Mononuclear cell (primary cell): ENCODE data around the gene RAD18. TPM values are rescaled to one million over a fixed set of nuclear protein-coding genes. Genes with fewer than 3 reads are reported as not detected.

Experiments
- H3K27me3 ChIP-seq: 2 replicates; pipeline ENCODE4 v1.6.0; 2011; ENCODE audit warnings: low read length, control low read depth; ENCODE audit not compliant: insufficient read depth
- H3K4me1 ChIP-seq: 2 replicates; pipeline ENCODE4 v1.5.1; 2011; ENCODE audit warnings: mild to moderate bottlenecking, low read length, control low read depth; ENCODE audit not compliant: insufficient read depth
- H3K4me3 ChIP-seq: 2 replicates; pipeline ENCODE4 v1.5.1; 2011; ENCODE audit warnings: mild to moderate bottlenecking, low read length, moderate library complexity
- H3K9me3 ChIP-seq: 2 replicates; pipeline ENCODE4 v1.5.1; 2011; ENCODE audit warnings: low read depth, mild to moderate bottlenecking, control low read depth, low read length
- total RNA-seq: library from RNA; depleted of rRNA; stranded (reverse); fragments of >200 nt; gene quantifications from one replicate; pipeline ENCODE4 v1.2.3, GENCODE V29; 2012

Gene RAD18
- total RNA-seq, 1 donor = 25.4 TPM

- no peak overlapping the region for H3K4me3 ChIP-seq
- H3K4me1 ChIP-seq = no peaks in the 10 kb centered on the region
- no peaks in the 10 kb centered on the region for H3K27me3 ChIP-seq
- H3K9me3 ChIP-seq = no peaks in the 10 kb centered on the region
These were observed 25.7 kb upstream of the RAD18 start for GRCh38 chr3:8988791-8989558.

- Histone ChIP-seq H3K9me3 (no peaks in the 10 kb centered on the region), H3K27me3 (no peaks in the 10 kb centered on the region), H3K4me3 (no peak overlapping the region), H3K4me1 (no peaks in the 10 kb centered on the region)
These were observed 25.0 kb upstream of the RAD18 start for GRCh38 chr3:8988384-8988655.

GRCh38 chr3:8987645-8988383 is 24.5 kb upstream of the RAD18 start:
- Histone ChIP-seq H3K4me3 (no peak overlapping the region), H3K27me3 (no peaks in the 10 kb centered on the region), H3K4me1 (no peaks in the 10 kb centered on the region)

GRCh38 chr3:8987226-8987625 is 24.0 kb upstream of the RAD18 start:
- no peaks in the 10 kb centered on the region for H3K27me3 ChIP-seq
- no peaks in the 10 kb centered on the region for H3K9me3 ChIP-seq
- no peaks in the 10 kb centered on the region for H3K4me1 ChIP-seq
- H3K4me3 ChIP-seq = no peak overlapping the region

More at GRCh38 chr3:8987645-8988383, 24.5 kb upstream of the RAD18 start:
- no peaks in the 10 kb centered on the region for H3K9me3 ChIP-seq

GRCh38 chr3:8986741-8987140 is 23.5 kb upstream of the RAD18 start:
- H3K9me3 ChIP-seq = no peaks in the 10 kb centered on the region
- H3K27me3 ChIP-seq = no peaks in the 10 kb centered on the region
- H3K4me3 ChIP-seq = no peak overlapping the region
- H3K4me1 ChIP-seq = no peaks in the 10 kb centered on the region

- Histone ChIP-seq H3K4me3 (no peak overlapping the region), H3K27me3 (no peaks in the 10 kb centered on the region), H3K9me3 (no peaks in the 10 kb centered on the region), H3K4me1 (no peaks in the 10 kb centered on the region)
These were observed 22.6 kb upstream of the RAD18 start for GRCh38 chr3:8985876-8986275.

GRCh38 chr3:8985411-8985831 is 22.1 kb upstream of the RAD18 start:
- no peak overlapping the region for H3K4me3 ChIP-seq
- H3K9me3 ChIP-seq = no peaks in the 10 kb centered on the region
- no peaks in the 10 kb centered on the region for H3K4me1 ChIP-seq
- no peaks in the 10 kb centered on the region for H3K27me3 ChIP-seq

- no peaks in the 10 kb centered on the region for H3K4me1 ChIP-seq
- H3K4me3 ChIP-seq = no peak overlapping the region
- no peaks in the 10 kb centered on the region for H3K27me3 ChIP-seq
- no peaks in the 10 kb centered on the region for H3K9me3 ChIP-seq
These were observed 21.3 kb upstream of the RAD18 start for GRCh38 chr3:8984526-8984925.

- Histone ChIP-seq H3K27me3 (no peaks in the 10 kb centered on the region), H3K9me3 (peaks cover 4% of the 10 kb centered on the region), H3K4me1 (no peaks in the 10 kb centered on the region), H3K4me3 (no peak overlapping the region)
These were observed 20.8 kb upstream of the RAD18 start for GRCh38 chr3:8984081-8984480.

- Histone ChIP-seq H3K4me3 (no peak overlapping the region), H3K27me3 (no peaks in the 10 kb centered on the region), H3K9me3 (peaks cover 7% of the 10 kb centered on the region), H3K4me1 (no peaks in the 10 kb centered on the region)
These were observed 20.3 kb upstream of the RAD18 start for GRCh38 chr3:8983591-8983990.

GRCh38 chr3:8983026-8983425 is 19.8 kb upstream of the RAD18 start:
- peaks cover 7% of the 10 kb centered on the region for H3K9me3 ChIP-seq
- no peaks in the 10 kb centered on the region for H3K4me1 ChIP-seq
- H3K4me3 ChIP-seq = no peak overlapping the region
- H3K27me3 ChIP-seq = no peaks in the 10 kb centered on the region

GRCh38 chr3:8982509-8982908 is 19.2 kb upstream of the RAD18 start:
- H3K4me1 ChIP-seq = no peaks in the 10 kb centered on the region
- H3K4me3 ChIP-seq = no peak overlapping the region
- peaks cover 7% of the 10 kb centered on the region for H3K9me3 ChIP-seq
- H3K27me3 ChIP-seq = no peaks in the 10 kb centered on the region

- H3K4me1 ChIP-seq = no peaks in the 10 kb centered on the region
- H3K4me3 ChIP-seq = no peak overlapping the region
- peaks cover 2% of the 10 kb centered on the region for H3K27me3 ChIP-seq
- peaks cover 7% of the 10 kb centered on the region for H3K9me3 ChIP-seq
These were observed 18.4 kb upstream of the RAD18 start for GRCh38 chr3:8981700-8982099.

GRCh38 chr3:8981296-8981695 is 18.0 kb upstream of the RAD18 start:
- H3K4me3 ChIP-seq = no peak overlapping the region
- peaks cover 2% of the 10 kb centered on the region for H3K27me3 ChIP-seq
- peaks cover 7% of the 10 kb centered on the region for H3K9me3 ChIP-seq
- H3K4me1 ChIP-seq = no peaks in the 10 kb centered on the region

GRCh38 chr3:8980756-8981257 is 17.5 kb upstream of the RAD18 start:
- H3K4me3 ChIP-seq = no peak overlapping the region
- H3K9me3 ChIP-seq = peaks cover 7% of the 10 kb centered on the region
- H3K27me3 ChIP-seq = peaks cover 2% of the 10 kb centered on the region
- no peaks in the 10 kb centered on the region for H3K4me1 ChIP-seq

GRCh38 chr3:8979262-8979661 is 16.0 kb upstream of the RAD18 start:
- Histone ChIP-seq H3K9me3 (peaks cover 7% of the 10 kb centered on the region), H3K27me3 (peaks cover 2% of the 10 kb centered on the region), H3K4me3 (no peak overlapping the region), H3K4me1 (no peaks in the 10 kb centered on the region)
